Gastroesophageal sphincter (tissue), 3 donors: Measurements from ENCODE around the gene LINC00305.

Source experiments
- POLR2A ChIP-seq, 2 donors: fragments of 450-650 bp; IDR thresholded peaks; one replicate each; pipeline ENCODE4 v1.6.1; 2017; ENCODE audit warnings: antibody characterized with exemption in 2 of 2, mild to moderate bottlenecking in 2 of 2, moderate library complexity in 1 of 2
- TF ChIP-seq, protein P1 (sequence below), 4 experiments: fragments of 200-600 bp in 2 of 4; fragments of 450-650 bp in 2 of 4; sonication (generic) in 1 of 4; IDR thresholded peaks; one replicate each; pipeline ENCODE4 v1.5.1; 2017 to 2019; ENCODE audit warnings: antibody characterized with exemption in 4 of 4, mild to moderate bottlenecking in 2 of 4, moderate library complexity in 2 of 4

- TF ChIP-seq, protein P1, sequence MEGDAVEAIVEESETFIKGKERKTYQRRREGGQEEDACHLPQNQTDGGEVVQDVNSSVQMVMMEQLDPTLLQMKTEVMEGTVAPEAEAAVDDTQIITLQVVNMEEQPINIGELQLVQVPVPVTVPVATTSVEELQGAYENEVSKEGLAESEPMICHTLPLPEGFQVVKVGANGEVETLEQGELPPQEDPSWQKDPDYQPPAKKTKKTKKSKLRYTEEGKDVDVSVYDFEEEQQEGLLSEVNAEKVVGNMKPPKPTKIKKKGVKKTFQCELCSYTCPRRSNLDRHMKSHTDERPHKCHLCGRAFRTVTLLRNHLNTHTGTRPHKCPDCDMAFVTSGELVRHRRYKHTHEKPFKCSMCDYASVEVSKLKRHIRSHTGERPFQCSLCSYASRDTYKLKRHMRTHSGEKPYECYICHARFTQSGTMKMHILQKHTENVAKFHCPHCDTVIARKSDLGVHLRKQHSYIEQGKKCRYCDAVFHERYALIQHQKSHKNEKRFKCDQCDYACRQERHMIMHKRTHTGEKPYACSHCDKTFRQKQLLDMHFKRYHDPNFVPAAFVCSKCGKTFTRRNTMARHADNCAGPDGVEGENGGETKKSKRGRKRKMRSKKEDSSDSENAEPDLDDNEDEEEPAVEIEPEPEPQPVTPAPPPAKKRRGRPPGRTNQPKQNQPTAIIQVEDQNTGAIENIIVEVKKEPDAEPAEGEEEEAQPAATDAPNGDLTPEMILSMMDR (IDR thresholded peaks at IDR 0.05) = no peak
- no peak for TF ChIP-seq POLR2A (IDR thresholded peaks at IDR 0.05)
Observed at GRCh38 chr18:64052772-64053171, 96.1 kb downstream of the LINC00305 start.
